Endothelial cell of umbilical vein (primary cell): ENCODE results near the gene SEC11A. TPM values are rescaled to one million over a fixed set of nuclear protein-coding genes. Genes with fewer than 3 reads are reported as not detected.

Experiments
- BruUV-seq: library from RNA; stranded (reverse); fragments of 400-500 nt; replicated peaks from 2 replicates; lab custom pipeline; 2021; lab: Mats Ljungman, UMichigan
- CTCF ChIA-PET: fragments of 300-600, 350-600 bp; sonication (Branson Sonifier 250); formaldehyde crosslinking; loops from one replicate; lab custom pipeline; 2021; ENCODE audit warnings: antibody characterized with exemption, inconsistent platforms; lab: Charles Lee
- POLR2A ChIA-PET: fragments of 300-600, 350-600 bp; sonication (Branson Sonifier 250); formaldehyde crosslinking; loops from one replicate; lab custom pipeline; 2021; ENCODE audit warnings: antibody characterized with exemption, inconsistent platforms; lab: Charles Lee
- DNase-seq: peaks from one replicate; pipeline ENCODE4 v3.0.0-alpha.2; 2011; ENCODE audit warnings: low read depth, low spot score
- FAIRE-seq: peaks from 2 replicates; lab custom pipeline; 2011; peaks lifted over from hg19 to GRCh38; lab: Jason Lieb, UNC
- H2AFZ ChIP-seq: 2 replicates; pipeline ENCODE4 v1.6.0; 2012; ENCODE audit warnings: low read depth, low read length, control low read depth, inconsistent platforms
- H3K27ac ChIP-seq: 2 replicates; pipeline ENCODE4 v1.5.1; 2011; ENCODE audit warnings: low read depth, mild to moderate bottlenecking, control low read depth, low read length, moderate library complexity; ENCODE audit not compliant: insufficient read depth
- H3K27me3 ChIP-seq, 2 experiments: 2 replicates each; pipeline versions ENCODE4 v1.6.0 to v1.6.1; 2011; ENCODE audit warnings: low read length in 2 of 2, mixed read lengths in 1 of 2; ENCODE audit not compliant: control insufficient read depth in 2 of 2, insufficient read depth in 2 of 2
- H3K36me3 ChIP-seq, 2 experiments: 2 replicates in 1 of 2; 3 replicates in 1 of 2; pipeline ENCODE4 v1.5.1; 2011; ENCODE audit warnings: low read length in 2 of 2, mild to moderate bottlenecking in 1 of 2, moderate library complexity in 1 of 2; ENCODE audit not compliant: control insufficient read depth in 2 of 2, insufficient read depth in 2 of 2; ENCODE audit errors: extremely low read depth in 1 of 2
- H3K4me1 ChIP-seq: 3 replicates; pipeline ENCODE4 v1.5.1; 2011; ENCODE audit warnings: mild to moderate bottlenecking, low read length; ENCODE audit not compliant: control insufficient read depth, insufficient read depth; ENCODE audit errors: extremely low read depth
- H3K4me2 ChIP-seq: 2 replicates; pipeline ENCODE4 v1.6.1; 2011; ENCODE audit warnings: low read length, control low read depth, mixed read lengths; ENCODE audit not compliant: insufficient read depth
- H3K4me3 ChIP-seq, 3 experiments: fragments of 200-600 bp in 1 of 3; sonication (generic), shearing (Covaris generic) in 1 of 3; replicated peaks in 1 of 3; 2 replicates each; pipeline ENCODE4 v1.5.1; 2011 to 2016; ENCODE audit warnings: control low read depth in 3 of 3, low read length in 3 of 3, mild to moderate bottlenecking in 2 of 3, inconsistent platforms in 1 of 3, low read depth in 1 of 3, moderate library complexity in 1 of 3; ENCODE audit not compliant: insufficient read depth in 1 of 3
- H3K79me2 ChIP-seq: 2 replicates; pipeline ENCODE4 v1.6.0; 2012; ENCODE audit warnings: low read length, inconsistent platforms; ENCODE audit not compliant: control insufficient read depth, insufficient read depth
- H3K9ac ChIP-seq: replicated peaks from 2 replicates; pipeline ENCODE3; 2011; ENCODE audit warnings: low read length, control low read depth; ENCODE audit not compliant: insufficient read depth; ENCODE audit errors: extremely low read depth
- H3K9me1 ChIP-seq: replicated peaks from 3 replicates; pipeline ENCODE4 v1.6.0; 2011; ENCODE audit warnings: mild to moderate bottlenecking, low read length; ENCODE audit not compliant: control insufficient read depth, insufficient read depth; ENCODE audit errors: extremely low read depth
- H3K9me3 ChIP-seq: replicated peaks from 2 replicates; pipeline ENCODE4 v1.5.1; 2012; ENCODE audit warnings: low read length, inconsistent platforms; ENCODE audit not compliant: control insufficient read depth, insufficient read depth
- H4K20me1 ChIP-seq: replicated peaks from 2 replicates; pipeline ENCODE3; 2011; ENCODE audit warnings: mild to moderate bottlenecking, low read length; ENCODE audit not compliant: control insufficient read depth, insufficient read depth; ENCODE audit errors: extremely low read depth
- CTCF ChIP-seq, 2 donors: IDR thresholded peaks; 1 replicate in 1 of 2; 2 replicates in 1 of 2; pipeline ENCODE4 v1.5.1; 2011; ENCODE audit warnings: low read length in 2 of 2, mild to moderate bottlenecking in 2 of 2, moderate library complexity in 2 of 2, control low read depth in 1 of 2, inconsistent platforms in 1 of 2, low read depth in 1 of 2; ENCODE audit not compliant: insufficient read depth in 1 of 2; ENCODE audit errors: extremely low read depth in 1 of 2
- EZH2 ChIP-seq: IDR thresholded peaks from 2 replicates; pipeline ENCODE4 v1.6.1; 2012; ENCODE audit warnings: borderline replicate concordance, low read depth, mild to moderate bottlenecking, moderate library complexity, low read length, inconsistent platforms; ENCODE audit not compliant: severe bottlenecking
- FOS ChIP-seq: IDR thresholded peaks from 2 replicates; pipeline ENCODE4 v1.6.1; 2011; ENCODE audit warnings: mild to moderate bottlenecking, low read length, moderate library complexity, borderline replicate concordance; ENCODE audit not compliant: insufficient read depth
- GATA2 ChIP-seq: IDR thresholded peaks from 2 replicates; pipeline ENCODE4 v1.7.0; 2011; ENCODE audit warnings: low read depth, mild to moderate bottlenecking, moderate library complexity, mixed read lengths, low read length; ENCODE audit not compliant: insufficient read length, insufficient read depth
- JUN ChIP-seq: IDR thresholded peaks from 2 replicates; pipeline ENCODE4 v1.6.1; 2011; ENCODE audit warnings: borderline replicate concordance, low read depth; ENCODE audit not compliant: insufficient read length, insufficient read depth
- MAX ChIP-seq: IDR thresholded peaks from 2 replicates; pipeline ENCODE4 v1.6.1; 2011; ENCODE audit not compliant: insufficient read depth, insufficient read length
- MYC ChIP-seq: IDR thresholded peaks from one replicate; pipeline ENCODE4 v1.6.1; 2011; ENCODE audit warnings: mild to moderate bottlenecking, low read depth, low read length
- POLR2A ChIP-seq: IDR thresholded peaks from 2 replicates; pipeline ENCODE4 v1.6.1; 2012; ENCODE audit warnings: low read depth, mild to moderate bottlenecking, control low read depth, low read length
- POLR2AphosphoS5 ChIP-seq: IDR thresholded peaks from 2 replicates; pipeline ENCODE4 v1.6.1; 2012; ENCODE audit warnings: low read depth, mild to moderate bottlenecking, control low read depth, low read length, moderate library complexity; ENCODE audit not compliant: insufficient read depth
- dilution Hi-C: fragments of 300-500 bp; cut with MboI; formaldehyde crosslinking; loops from one replicate; pipeline ENCODE4 v1.15.0; 2019; ENCODE audit warnings: low sequenced_read_pairs; ENCODE audit not compliant: extremely low pct_ligation_motif_present
- intact Hi-C: fragments of 100-400 bp; cut with micrococcal nuclease; formaldehyde crosslinking; loops from one replicate; pipeline ENCODE4 v1.10.0; 2022
- polyA plus RNA-seq, 4 experiments: library from polyadenylated mRNA; depleted of rRNA in 3 of 4; stranded (reverse) in 3 of 4; unstranded in 1 of 4; fragments of >200 nt; gene quantifications; 2 replicates each; pipeline versions ENCODE4 v1.2.1 to v1.2.3, GENCODE V29; 2011 to 2012; ENCODE audit warnings: missing spikeins in 1 of 4
- total RNA-seq: library from RNA; stranded (reverse); gene quantifications from 2 replicates; pipeline ENCODE4 v1.2.3, GENCODE V29; 2021

SEC11A gene
- total and polyA plus RNA-seq, 2 donors (not counting 3 experiments of a cell fraction or from before 2014, with no cell fraction given): 189 to 204 TPM

- no peak overlapping the region for H3K9ac ChIP-seq
- ChIA-PET POLR2A (no interaction called here), CTCF (interaction anchor here (0.7 to 1.9 kb wide), 3 partner anchors 153 to 176 kb away, joined by 3 to 4 read pairs (median 4); no protein-coding TSS in a partner anchor)
- FAIRE-seq: peak; percentile 78
- BruUV-seq: no TSS peak
- no peak for DNase-seq
- dilution Hi-C loops (no loop called here), intact Hi-C loops (no loop called here)
- no peaks in the 10 kb centered on the region for H3K27me3 ChIP-seq
- H3K9me3 ChIP-seq: no peaks in the 10 kb centered on the region
- H3K36me3 ChIP-seq: no peaks in the 10 kb centered on the region
- H2AFZ ChIP-seq: no peak overlapping the region
- H3K4me3 ChIP-seq: no peak overlapping the region
- peaks cover 85% of the 10 kb centered on the region for H3K79me2 ChIP-seq
- H3K4me1 ChIP-seq: peaks cover 24% of the 10 kb centered on the region
- peaks cover 4% of the 10 kb centered on the region for H4K20me1 ChIP-seq
- no peak overlapping the region for H3K27ac ChIP-seq
- no peak for TF ChIP-seq CTCF (IDR thresholded peaks at IDR 0.05; ENCODE audit: extremely low read depth in 1 of 2, insufficient read depth in 1 of 2, low read depth in 1 of 2, low read length in 2 of 2)
- TF ChIP-seq EZH2: no peak
- TF ChIP-seq JUN: no peak
- no peak for TF ChIP-seq POLR2A
- TF ChIP-seq FOS: no peak
- TF ChIP-seq POLR2AphosphoS5: no peak
- TF ChIP-seq MAX: no peak
- TF ChIP-seq GATA2: no peak
- no peak for TF ChIP-seq MYC
- no peak overlapping the region for H3K4me2 ChIP-seq
- H3K9me1 ChIP-seq: no peaks in the 10 kb centered on the region
Observed at GRCh38 chr15:84752700-84753099, 36.8 kb upstream of the SEC11A start.
